Gastroesophageal sphincter (tissue), 3 donors: ENCODE data around the gene CDC42BPA.

Source experiments
- CTCF ChIP-seq, 4 experiments: fragments of 200-600 bp in 2 of 4; fragments of 450-650 bp in 2 of 4; sonication (generic) in 1 of 4; IDR thresholded peaks; one replicate each; pipeline ENCODE4 v1.5.1; 2017 to 2019; ENCODE audit warnings: antibody characterized with exemption in 4 of 4, mild to moderate bottlenecking in 2 of 4, moderate library complexity in 2 of 4
- EP300 ChIP-seq: sonication (generic); formaldehyde crosslinking; IDR thresholded peaks from one replicate; pipeline ENCODE4 v1.6.1; 2017; ENCODE audit warnings: antibody characterized with exemption, mild to moderate bottlenecking
- POLR2A ChIP-seq, 2 donors: fragments of 450-650 bp; IDR thresholded peaks; one replicate each; pipeline ENCODE4 v1.6.1; 2017; ENCODE audit warnings: antibody characterized with exemption in 2 of 2, mild to moderate bottlenecking in 2 of 2, moderate library complexity in 1 of 2
- POLR2AphosphoS5 ChIP-seq: sonication (generic); formaldehyde crosslinking; IDR thresholded peaks from one replicate; pipeline ENCODE4 v1.6.1; 2017; ENCODE audit warnings: antibody characterized with exemption

DNA sequence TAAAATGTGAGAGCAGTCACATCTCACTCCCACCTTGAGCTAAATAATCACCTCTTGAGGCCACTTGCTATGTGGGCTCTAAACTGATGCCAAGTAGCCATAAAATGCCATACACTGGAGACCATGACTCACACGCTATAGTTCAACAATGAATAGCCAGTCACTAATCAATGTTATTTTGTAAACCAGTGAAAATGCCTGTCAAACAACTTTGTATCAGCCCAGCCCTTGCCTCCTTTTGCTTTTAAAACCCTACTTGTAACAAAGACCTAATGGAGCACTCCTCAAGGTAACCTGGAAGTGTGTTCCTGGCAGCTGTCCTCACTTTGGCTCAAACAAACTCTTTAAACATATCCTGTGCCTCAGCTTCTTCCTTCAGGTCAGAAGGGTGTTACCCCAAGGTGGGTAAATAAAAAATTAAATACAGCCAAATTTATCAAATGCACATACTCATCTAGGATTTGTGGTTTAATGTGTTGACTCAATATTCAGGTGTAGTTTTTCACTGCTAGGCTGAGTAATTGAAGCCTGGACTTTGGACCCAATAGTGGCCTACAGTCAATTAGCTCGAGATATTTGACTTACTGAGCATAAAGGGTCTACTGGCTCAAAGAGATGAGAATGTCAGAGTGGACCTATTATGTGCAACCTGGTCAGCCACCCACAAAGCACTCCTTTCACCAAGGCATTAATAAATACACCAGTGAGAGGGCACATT lies 223.9 kb downstream of the CDC42BPA start:
- TF ChIP-seq CTCF (IDR thresholded peaks at IDR 0.05) (no peak), POLR2A (IDR thresholded peaks at IDR 0.05) (no peak), POLR2AphosphoS5 (no peak), EP300 (no peak)
